Tibial artery (tissue), 4 donors: ENCODE measurements around the gene SAMD1.

ENCODE experiments used
- DNase-seq, 2 donors: peaks; one replicate each; pipeline ENCODE4 v3.0.0-alpha.2; 2019
- H3K27ac ChIP-seq, 2 donors: fragments of 200-600 bp; sonication (generic) in 1 of 2; 1 replicate in 1 of 2; 2 replicates in 1 of 2; pipeline ENCODE4 v1.5.1; 2018 to 2019; ENCODE audit warnings: mild to moderate bottlenecking in 1 of 2
- H3K27me3 ChIP-seq, 2 donors: fragments of 200-600 bp; sonication (generic) in 1 of 2; one replicate each; pipeline versions ENCODE4 v1.5.1 to v1.6.0; 2016 to 2019
- H3K36me3 ChIP-seq, 3 donors: fragments of 200-600 bp; sonication (generic) in 2 of 3; one replicate each; pipeline ENCODE4 v1.5.1; 2016 to 2019; ENCODE audit warnings: mild to moderate bottlenecking in 2 of 3
- H3K4me1 ChIP-seq, 4 donors: fragments of 200-600 bp; sonication (generic) in 2 of 4; 1 replicate in 3 of 4; 2 replicates in 1 of 4; pipeline ENCODE4 v1.5.1; 2016 to 2019
- H3K4me3 ChIP-seq, 2 donors: fragments of 200-600 bp; sonication (generic) in 1 of 2; 1 replicate in 1 of 2; 2 replicates in 1 of 2; pipeline ENCODE4 v1.5.1; 2018 to 2019; ENCODE audit warnings: mild to moderate bottlenecking in 2 of 2
- H3K9me3 ChIP-seq, 3 donors: fragments of 200-600 bp; sonication (generic) in 1 of 3; one replicate each; pipeline ENCODE4 v1.5.1; 2016 to 2019
- CTCF ChIP-seq, 2 experiments: fragments of 200-600 bp in 1 of 2; fragments of 450-650 bp in 1 of 2; IDR thresholded peaks; one replicate each; pipeline ENCODE4 v1.5.1; 2017 to 2019; ENCODE audit warnings: antibody characterized with exemption in 2 of 2, mild to moderate bottlenecking in 1 of 2, moderate library complexity in 1 of 2
- intact Hi-C: fragments of 100-400 bp; cut with DNase I; formaldehyde crosslinking; loops from one replicate; pipeline ENCODE4 v1.15.0; 2023; ENCODE audit warnings: low total_unique reads

The SAMD1 gene

GRCh38 chr19:14072535-14073260, 17.9 kb downstream of the SAMD1 start, which contains the start of gene MISP3:
Gene MISP3 (plus strand): TSS chr19:14072786. CDS start chr19:14073310, 524 bp downstream.
- intact Hi-C loops: loop anchor here (1.0 to 10.0 kb wide), 3 partner anchors 65 to 288 kb away; partner anchors contain the start of gene ASF1B
- TF ChIP-seq CTCF (IDR thresholded peaks at IDR 0.05): no peak
- peak within 1 kb of the TSS; percentile 62 to 73 for H3K4me3 ChIP-seq
- H3K27me3 ChIP-seq: no peaks in the 10 kb centered on the region
- H3K4me1 ChIP-seq: peaks cover 0 to 40% (median 31%) of the 10 kb centered on the region in 4 donors
- peak within 1 kb of the TSS; percentile 88 to 92 for H3K27ac ChIP-seq
- H3K36me3 ChIP-seq: no peaks in the 10 kb centered on the region
- H3K9me3 ChIP-seq: no peaks in the 10 kb centered on the region
- peak in 1 of 2 donors; percentile 73 for DNase-seq

- intact Hi-C loops: loop anchor here (5.0 to 10.0 kb wide), 2 partner anchors 67 to 286 kb away; partner anchors contain the start of gene ASF1B
- Histone ChIP-seq H3K9me3 (no peaks in the 10 kb centered on the region), H3K4me3 (no peak overlapping the region), H3K4me1 (peaks cover 0 to 35% (median 28%) of the 10 kb centered on the region in 4 donors), H3K36me3 (no peaks in the 10 kb centered on the region), H3K27ac (no peak overlapping the region), H3K27me3 (no peaks in the 10 kb centered on the region)
- DNase-seq: no peak
- no peak for TF ChIP-seq CTCF (IDR thresholded peaks at IDR 0.05)
Measured at GRCh38 chr19:14070268-14071050, 20.1 kb downstream of the SAMD1 start.

GRCh38 chr19:14066134-14066533, 24.4 kb downstream of the SAMD1 start:
- Histone ChIP-seq H3K27ac (no peak overlapping the region), H3K9me3 (no peaks in the 10 kb centered on the region), H3K27me3 (peaks cover 0 to 26% of the 10 kb centered on the region in 2 donors), H3K4me3 (no peak overlapping the region), H3K4me1 (peaks cover 0 to 3% (median 0%) of the 10 kb centered on the region in 4 donors), H3K36me3 (no peaks in the 10 kb centered on the region)
- no peak for DNase-seq
- TF ChIP-seq CTCF (IDR thresholded peaks at IDR 0.05): no peak
- intact Hi-C loops: no loop called here

GRCh38 chr19:14063105-14063504, 27.4 kb downstream of the SAMD1 start:
- DNase-seq: no peak
- intact Hi-C loops: no loop called here
- no peaks in the 10 kb centered on the region for H3K9me3 ChIP-seq
- H3K36me3 ChIP-seq: no peaks in the 10 kb centered on the region
- peaks cover 0 to 7% (median under 1%) of the 10 kb centered on the region in 4 donors for H3K4me1 ChIP-seq
- H3K4me3 ChIP-seq: no peak overlapping the region
- H3K27me3 ChIP-seq: peaks cover 0 to 56% of the 10 kb centered on the region in 2 donors
- TF ChIP-seq CTCF (IDR thresholded peaks at IDR 0.05): no peak
- no peak overlapping the region for H3K27ac ChIP-seq

GRCh38 chr19:14062558-14062855, 28.0 kb downstream of the SAMD1 start:
- Histone ChIP-seq H3K27ac (no peak overlapping the region), H3K9me3 (no peaks in the 10 kb centered on the region), H3K27me3 (peaks cover 0 to 62% of the 10 kb centered on the region in 2 donors), H3K4me1 (peaks cover 0 to 13% (median 6%) of the 10 kb centered on the region in 4 donors), H3K4me3 (no peak overlapping the region), H3K36me3 (no peaks in the 10 kb centered on the region)
- no peak for DNase-seq
- TF ChIP-seq CTCF (IDR thresholded peaks at IDR 0.05): no peak
- intact Hi-C loops: no loop called here
